ENCODE results near the gene CD69. TPM values are rescaled to one million over a fixed set of nuclear protein-coding genes. Genes with fewer than 3 reads are reported as not detected.

The CD69 gene
- total RNA-seq, 1 donor from 2014 or later = 3.7 TPM

GRCh38 chr12:9799961-9800360, 39.3 kb upstream of the CD69 start:
- Histone ChIP-seq H3K27me3 (ENCODE audit: control insufficient read depth, insufficient read depth, low read length) (no peaks in the 10 kb centered on the region), H3K36me3 (ENCODE audit: control insufficient read depth, insufficient read depth, low read length) (no peaks in the 10 kb centered on the region), H3K4me3 (ENCODE audit: low read depth, low read length) (no peak overlapping the region)
- no peak for TF ChIP-seq CTCF (IDR thresholded peaks at IDR 0.05; ENCODE audit: insufficient read depth, low read length, poor library complexity, severe bottlenecking)
- DNase-seq (ENCODE audit: low read depth) = no peak

GRCh38 chr12:9797722-9798619, 37.3 kb upstream of the CD69 start:
- Histone ChIP-seq H3K36me3 (ENCODE audit: control insufficient read depth, insufficient read depth, low read length) (no peaks in the 10 kb centered on the region), H3K4me3 (ENCODE audit: low read depth, low read length) (no peak overlapping the region), H3K27me3 (ENCODE audit: control insufficient read depth, insufficient read depth, low read length) (no peaks in the 10 kb centered on the region)
- DNase-seq (ENCODE audit: low read depth) = peak; percentile 44
- TF ChIP-seq CTCF (IDR thresholded peaks at IDR 0.05; ENCODE audit: insufficient read depth, low read length, poor library complexity, severe bottlenecking) = peak; percentile 72

- Histone ChIP-seq H3K27me3 (ENCODE audit: control insufficient read depth, insufficient read depth, low read length) (no peaks in the 10 kb centered on the region), H3K4me3 (ENCODE audit: low read depth, low read length) (no peak overlapping the region), H3K36me3 (ENCODE audit: control insufficient read depth, insufficient read depth, low read length) (no peaks in the 10 kb centered on the region)
- TF ChIP-seq CTCF (IDR thresholded peaks at IDR 0.05; ENCODE audit: insufficient read depth, low read length, poor library complexity, severe bottlenecking) = no peak
- DNase-seq (ENCODE audit: low read depth) = no peak
Observed at GRCh38 chr12:9796971-9797370, 36.3 kb upstream of the CD69 start.

DNA sequence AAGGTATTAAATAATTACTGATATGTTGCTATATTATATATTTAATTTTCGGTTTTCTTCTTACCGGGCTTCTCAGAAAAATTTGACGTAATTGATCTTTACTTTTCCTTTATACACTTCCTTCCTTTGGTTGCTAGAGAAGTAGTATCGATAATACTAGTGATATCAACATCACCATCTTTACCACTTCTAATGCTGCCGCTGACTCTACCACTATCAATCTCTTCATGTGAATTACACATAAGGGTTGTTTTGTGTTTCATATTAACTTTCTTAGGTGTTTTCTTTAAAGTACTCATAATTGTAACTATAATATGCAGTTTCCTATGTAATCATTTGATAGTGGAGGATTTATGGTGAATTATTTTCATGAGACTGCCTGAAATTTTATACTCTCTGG, 35.6 kb upstream of the CD69 start:
- H3K36me3 ChIP-seq (ENCODE audit: control insufficient read depth, insufficient read depth, low read length) = no peaks in the 10 kb centered on the region
- H3K4me3 ChIP-seq (ENCODE audit: low read depth, low read length) = no peak overlapping the region
- no peaks in the 10 kb centered on the region for H3K27me3 ChIP-seq (ENCODE audit: control insufficient read depth, insufficient read depth, low read length)
- DNase-seq (ENCODE audit: low read depth) = no peak
- TF ChIP-seq CTCF (IDR thresholded peaks at IDR 0.05; ENCODE audit: insufficient read depth, low read length, poor library complexity, severe bottlenecking) = no peak

GRCh38 chr12:9795945-9796344, 35.2 kb upstream of the CD69 start:
- H3K36me3 ChIP-seq (ENCODE audit: control insufficient read depth, insufficient read depth, low read length) = no peaks in the 10 kb centered on the region
- DNase-seq (ENCODE audit: low read depth) = no peak
- no peaks in the 10 kb centered on the region for H3K27me3 ChIP-seq (ENCODE audit: control insufficient read depth, insufficient read depth, low read length)
- TF ChIP-seq CTCF (IDR thresholded peaks at IDR 0.05; ENCODE audit: insufficient read depth, low read length, poor library complexity, severe bottlenecking) = no peak
- H3K4me3 ChIP-seq (ENCODE audit: low read depth, low read length) = no peak overlapping the region

Measured in kidney epithelial cell (primary cell).